Fibroblast of lung (primary cell): Measurements from ENCODE around the gene NECAB3. TPM values are rescaled to one million over a fixed set of nuclear protein-coding genes. Genes with fewer than 3 reads are reported as not detected.

ENCODE experiments used
- DNase-seq, 2 donors: peaks; one replicate each; pipeline versions ENCODE4 v3.0.0 to v3.0.0-alpha.2; 2010; ENCODE audit warnings: low read depth in 2 of 2
- H2AFZ ChIP-seq: 2 replicates; pipeline ENCODE4 v1.5.1; 2012; ENCODE audit warnings: low read length, control low read depth, inconsistent platforms
- H3K27ac ChIP-seq: 2 replicates; pipeline ENCODE4 v1.5.1; 2011; ENCODE audit warnings: low read length, control low read depth; ENCODE audit not compliant: insufficient read depth
- H3K27me3 ChIP-seq: 2 replicates; pipeline ENCODE4 v1.5.1; 2011; ENCODE audit warnings: mild to moderate bottlenecking, low read length; ENCODE audit not compliant: control insufficient read depth, insufficient read depth
- H3K36me3 ChIP-seq: 2 replicates; pipeline ENCODE4 v1.5.1; 2011; ENCODE audit warnings: low read length; ENCODE audit not compliant: control insufficient read depth, insufficient read depth
- H3K4me1 ChIP-seq: 2 replicates; pipeline ENCODE4 v1.5.1; 2011; ENCODE audit warnings: low read length; ENCODE audit not compliant: control insufficient read depth, insufficient read depth; ENCODE audit errors: extremely low read depth
- H3K4me2 ChIP-seq: 2 replicates; pipeline ENCODE4 v1.5.1; 2011; ENCODE audit warnings: low read length, control low read depth; ENCODE audit not compliant: insufficient read depth; ENCODE audit errors: extremely low read depth
- H3K4me3 ChIP-seq, 4 experiments: fragments of 200-600 bp in 1 of 4; sonication (generic) in 1 of 4; replicated peaks in 1 of 4; 2 replicates each; pipeline ENCODE4 v1.5.1; 2011 to 2016; ENCODE audit warnings: low read length in 4 of 4, low read depth in 3 of 4, mild to moderate bottlenecking in 3 of 4, control low read depth in 2 of 4, inconsistent platforms in 1 of 4, mixed read lengths in 1 of 4; ENCODE audit not compliant: insufficient read depth in 1 of 4; ENCODE audit errors: control extremely low read depth in 1 of 4
- H3K79me2 ChIP-seq: 2 replicates; pipeline ENCODE4 v1.5.1; 2012; ENCODE audit warnings: mild to moderate bottlenecking, low read length, inconsistent platforms; ENCODE audit not compliant: control insufficient read depth, insufficient read depth
- H3K9ac ChIP-seq: 2 replicates; pipeline ENCODE4 v1.5.1; 2011; ENCODE audit warnings: mild to moderate bottlenecking, low read length, control low read depth; ENCODE audit not compliant: insufficient read depth
- H3K9me3 ChIP-seq: 2 replicates; pipeline ENCODE4 v1.5.1; 2012; ENCODE audit warnings: low read depth, low read length; ENCODE audit not compliant: control insufficient read depth, insufficient read depth
- H4K20me1 ChIP-seq: 2 replicates; pipeline ENCODE4 v1.5.1; 2011; ENCODE audit warnings: low read length; ENCODE audit not compliant: control insufficient read depth, insufficient read depth; ENCODE audit errors: extremely low read depth
- EZH2 ChIP-seq: IDR thresholded peaks from 2 replicates; pipeline ENCODE4 v1.5.1; 2012; ENCODE audit warnings: low read length, control low read depth, mild to moderate bottlenecking; ENCODE audit errors: missing control alignments
- polyA plus RNA-seq, 2 donors: library from polyadenylated mRNA; depleted of rRNA in 1 of 2; stranded (reverse) in 1 of 2; unstranded in 1 of 2; fragments of >200 nt; gene quantifications; 2 replicates each; pipeline ENCODE4 v1.2.1, GENCODE V29; 2011 to 2012; ENCODE audit warnings: missing spikeins in 1 of 2
- total RNA-seq: library from RNA; depleted of rRNA; stranded (reverse); fragments of >200 nt; gene quantifications from 2 replicates; pipeline ENCODE4 v1.2.1, GENCODE V29; 2014
- TF ChIP-seq, protein P1 (sequence below), 2 donors: IDR thresholded peaks in 1 of 2; conservative IDR thresholded peaks in 1 of 2; 1 replicate in 1 of 2; 2 replicates in 1 of 2; pipeline ENCODE4 v1.5.1; 2011 to 2012; ENCODE audit warnings: low read length in 2 of 2, control low read depth in 1 of 2, inconsistent platforms in 1 of 2, low read depth in 1 of 2, mild to moderate bottlenecking in 1 of 2

NECAB3 gene
- total and polyA plus RNA-seq, 2 donors (not counting 1 experiment from before 2014, with no cell fraction given), result 5.1 to 20.5 TPM

DNA sequence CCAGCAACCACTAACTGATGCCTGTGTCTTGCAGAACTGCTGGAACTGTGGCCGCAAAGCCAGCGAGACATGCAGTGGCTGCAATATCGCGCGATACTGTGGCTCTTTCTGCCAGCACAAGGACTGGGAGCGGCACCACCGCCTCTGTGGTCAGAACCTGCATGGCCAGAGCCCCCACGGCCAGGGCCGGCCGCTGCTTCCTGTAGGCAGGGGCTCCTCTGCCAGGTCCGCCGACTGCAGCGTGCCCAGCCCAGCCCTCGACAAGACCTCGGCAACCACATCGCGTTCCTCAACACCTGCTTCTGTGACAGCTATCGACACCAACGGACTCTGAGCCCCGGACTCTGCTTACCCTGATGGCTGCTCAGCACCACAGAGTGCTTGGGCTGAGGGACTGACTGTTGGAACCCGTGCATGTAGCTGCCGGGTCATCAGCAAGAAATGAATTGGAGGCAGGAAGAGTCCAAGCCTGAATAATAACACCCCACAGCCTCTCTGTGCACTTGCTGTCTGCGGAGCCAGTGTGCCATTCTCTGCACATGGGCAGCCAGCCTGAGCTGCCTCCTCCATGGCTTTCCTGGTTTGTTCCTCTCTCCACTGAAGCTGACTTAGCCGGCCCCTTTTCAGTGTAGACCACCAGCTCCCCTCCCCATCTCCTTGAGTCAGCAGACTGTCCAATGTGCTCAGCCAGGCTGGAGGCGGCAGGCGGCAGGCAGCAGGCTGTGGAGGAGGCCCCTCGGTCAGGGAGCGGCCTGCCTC, 29.7 kb downstream of the NECAB3 start:
- Histone ChIP-seq H3K79me2 (no peaks in the 10 kb centered on the region), H3K4me3 (no peak overlapping the region), H3K4me2 (no peak overlapping the region), H4K20me1 (no peaks in the 10 kb centered on the region), H3K4me1 (peaks cover under 1% of the 10 kb centered on the region), H3K9me3 (no peaks in the 10 kb centered on the region), H3K9ac (no peak overlapping the region), H3K27me3 (no peaks in the 10 kb centered on the region), H3K27ac (no peak overlapping the region), H2AFZ (no peak overlapping the region), H3K36me3 (peaks cover 5% of the 10 kb centered on the region)
- DNase-seq, result no peak
- TF ChIP-seq, protein P1, sequence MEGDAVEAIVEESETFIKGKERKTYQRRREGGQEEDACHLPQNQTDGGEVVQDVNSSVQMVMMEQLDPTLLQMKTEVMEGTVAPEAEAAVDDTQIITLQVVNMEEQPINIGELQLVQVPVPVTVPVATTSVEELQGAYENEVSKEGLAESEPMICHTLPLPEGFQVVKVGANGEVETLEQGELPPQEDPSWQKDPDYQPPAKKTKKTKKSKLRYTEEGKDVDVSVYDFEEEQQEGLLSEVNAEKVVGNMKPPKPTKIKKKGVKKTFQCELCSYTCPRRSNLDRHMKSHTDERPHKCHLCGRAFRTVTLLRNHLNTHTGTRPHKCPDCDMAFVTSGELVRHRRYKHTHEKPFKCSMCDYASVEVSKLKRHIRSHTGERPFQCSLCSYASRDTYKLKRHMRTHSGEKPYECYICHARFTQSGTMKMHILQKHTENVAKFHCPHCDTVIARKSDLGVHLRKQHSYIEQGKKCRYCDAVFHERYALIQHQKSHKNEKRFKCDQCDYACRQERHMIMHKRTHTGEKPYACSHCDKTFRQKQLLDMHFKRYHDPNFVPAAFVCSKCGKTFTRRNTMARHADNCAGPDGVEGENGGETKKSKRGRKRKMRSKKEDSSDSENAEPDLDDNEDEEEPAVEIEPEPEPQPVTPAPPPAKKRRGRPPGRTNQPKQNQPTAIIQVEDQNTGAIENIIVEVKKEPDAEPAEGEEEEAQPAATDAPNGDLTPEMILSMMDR (conservative IDR thresholded peaks at IDR 0.05 in 1 of 2, IDR thresholded peaks at IDR 0.05 in 1 of 2; ENCODE audit: low read depth in 1 of 2, low read length in 2 of 2), result no peak
- no peak for TF ChIP-seq EZH2

- Histone ChIP-seq H3K36me3 (peaks cover 5% of the 10 kb centered on the region), H3K4me1 (no peaks in the 10 kb centered on the region), H3K4me2 (no peak overlapping the region), H3K27ac (no peak overlapping the region), H3K27me3 (no peaks in the 10 kb centered on the region), H4K20me1 (no peaks in the 10 kb centered on the region), H3K9me3 (no peaks in the 10 kb centered on the region), H3K4me3 (no peak overlapping the region), H2AFZ (no peak overlapping the region), H3K9ac (no peak overlapping the region), H3K79me2 (no peaks in the 10 kb centered on the region)
- peak in 1 of 2 donors; percentile 11 for DNase-seq
- TF ChIP-seq EZH2, result no peak
- TF ChIP-seq, protein P1 (conservative IDR thresholded peaks at IDR 0.05 in 1 of 2, IDR thresholded peaks at IDR 0.05 in 1 of 2; ENCODE audit: low read depth in 1 of 2, low read length in 2 of 2), result no peak
These were observed 33.9 kb downstream of the NECAB3 start for GRCh38 chr20:33640287-33640686.

GRCh38 chr20:33636776-33637175, 37.5 kb downstream of the NECAB3 start:
- H3K4me3 ChIP-seq, result no peak overlapping the region
- no peak overlapping the region for H3K9ac ChIP-seq
- H3K4me1 ChIP-seq, result no peaks in the 10 kb centered on the region
- H3K79me2 ChIP-seq, result no peaks in the 10 kb centered on the region
- TF ChIP-seq, protein P1 (conservative IDR thresholded peaks at IDR 0.05 in 1 of 2, IDR thresholded peaks at IDR 0.05 in 1 of 2; ENCODE audit: low read depth in 1 of 2, low read length in 2 of 2), result no peak
- TF ChIP-seq EZH2, result no peak
- no peaks in the 10 kb centered on the region for H4K20me1 ChIP-seq
- H3K36me3 ChIP-seq, result peaks cover 2% of the 10 kb centered on the region
- DNase-seq, result no peak
- H2AFZ ChIP-seq, result no peak overlapping the region
- H3K9me3 ChIP-seq, result no peaks in the 10 kb centered on the region
- no peak overlapping the region for H3K27ac ChIP-seq
- H3K27me3 ChIP-seq, result no peaks in the 10 kb centered on the region
- H3K4me2 ChIP-seq, result no peak overlapping the region
